ENCODE data around the gene PTGES.

Gene PTGES

DNA sequence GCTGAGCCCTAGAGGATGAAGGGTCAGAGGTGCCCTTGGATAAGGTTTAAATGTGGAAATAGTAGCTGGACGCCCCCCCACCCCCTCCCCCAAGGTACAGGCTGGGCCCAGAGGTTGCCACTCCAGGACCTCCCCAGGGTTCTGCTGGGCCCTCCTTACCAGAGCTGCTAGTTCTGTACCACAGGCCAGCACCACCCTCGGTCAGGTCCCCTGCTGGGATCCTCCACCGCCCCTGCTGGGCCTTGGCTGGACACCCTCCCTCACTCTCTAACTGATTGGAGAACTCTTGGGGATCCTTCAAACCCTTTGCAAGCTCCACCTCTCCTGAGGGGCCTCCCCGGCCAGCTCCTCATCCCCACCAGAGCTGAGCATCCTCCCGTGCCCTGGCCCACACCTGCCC is 34.9 kb downstream of the PTGES start:
- DNase-seq (ENCODE audit: low read depth), result no peak

- no peak for DNase-seq (ENCODE audit: low read depth)
Observed at GRCh38 chr9:129716091-129716490, 36.8 kb downstream of the PTGES start.

GRCh38 chr9:129714511-129715061 is 38.3 kb downstream of the PTGES start:
- no peak for DNase-seq (ENCODE audit: low read depth)

GRCh38 chr9:129713402-129713679 is 39.5 kb downstream of the PTGES start:
- no peak for DNase-seq (ENCODE audit: low read depth)

GRCh38 chr9:129712634-129713401 is 40.0 kb downstream of the PTGES start:
- DNase-seq (ENCODE audit: low read depth), result no peak

DNA sequence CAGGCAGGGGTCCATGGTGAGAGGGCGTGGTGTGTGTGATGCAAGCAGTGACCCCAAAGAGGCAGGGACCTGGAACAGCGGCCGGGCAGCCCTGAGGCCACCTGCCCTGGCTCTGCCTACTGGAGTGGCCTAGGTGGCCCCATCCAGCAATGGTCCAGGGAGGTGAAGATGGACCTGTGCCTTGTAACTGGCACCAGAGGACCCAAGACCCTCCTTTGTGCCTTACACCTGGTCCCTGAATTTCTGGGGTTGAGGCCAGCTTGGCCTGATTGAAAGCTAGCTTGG is 42.7 kb downstream of the PTGES start:
- no peak for DNase-seq (ENCODE audit: low read depth)

GRCh38 chr9:129709438-129710168 is 43.2 kb downstream of the PTGES start:
- DNase-seq (ENCODE audit: low read depth), result no peak

DNA sequence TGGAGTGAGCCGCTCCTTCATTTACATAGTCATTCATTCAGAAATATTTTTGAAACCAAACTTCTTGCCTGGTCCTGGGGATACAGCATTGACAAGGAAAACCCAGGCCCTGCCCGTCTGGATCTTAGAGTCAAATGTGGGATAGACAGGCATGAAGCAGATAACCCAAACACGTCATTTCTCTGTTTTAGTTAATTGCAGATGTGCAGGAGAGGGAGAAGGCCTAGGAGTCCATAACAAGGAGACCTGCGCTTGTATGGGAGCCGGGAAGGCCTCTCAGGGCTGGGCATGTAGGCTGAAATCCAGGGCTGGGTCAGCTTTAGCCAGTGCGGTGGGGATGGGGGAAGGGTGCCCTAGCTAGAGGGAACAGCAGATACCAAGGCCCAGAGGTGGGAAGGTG is 44.0 kb downstream of the PTGES start:
- no peak for DNase-seq (ENCODE audit: low read depth)

DNA sequence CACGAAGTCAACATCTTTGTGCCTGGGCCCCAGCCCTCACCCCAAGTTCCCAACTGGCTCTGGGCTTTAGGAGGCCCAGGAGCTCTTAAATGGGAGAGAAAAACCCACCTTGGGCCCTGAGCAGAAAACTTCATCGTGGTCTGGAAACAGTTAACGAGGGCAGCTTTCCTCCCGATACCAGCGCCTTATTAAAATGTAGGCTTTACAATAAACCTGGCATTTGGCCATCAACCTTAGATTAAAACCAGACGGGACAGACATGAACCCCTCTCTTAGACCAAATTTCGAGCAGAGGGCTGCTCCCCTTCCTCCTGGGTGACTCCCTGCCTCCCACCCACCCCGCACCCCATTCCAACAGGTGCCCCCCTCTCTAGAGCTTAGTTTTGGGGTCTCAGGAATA is 48.0 kb downstream of the PTGES start:
- no peak for DNase-seq (ENCODE audit: low read depth)

DNA sequence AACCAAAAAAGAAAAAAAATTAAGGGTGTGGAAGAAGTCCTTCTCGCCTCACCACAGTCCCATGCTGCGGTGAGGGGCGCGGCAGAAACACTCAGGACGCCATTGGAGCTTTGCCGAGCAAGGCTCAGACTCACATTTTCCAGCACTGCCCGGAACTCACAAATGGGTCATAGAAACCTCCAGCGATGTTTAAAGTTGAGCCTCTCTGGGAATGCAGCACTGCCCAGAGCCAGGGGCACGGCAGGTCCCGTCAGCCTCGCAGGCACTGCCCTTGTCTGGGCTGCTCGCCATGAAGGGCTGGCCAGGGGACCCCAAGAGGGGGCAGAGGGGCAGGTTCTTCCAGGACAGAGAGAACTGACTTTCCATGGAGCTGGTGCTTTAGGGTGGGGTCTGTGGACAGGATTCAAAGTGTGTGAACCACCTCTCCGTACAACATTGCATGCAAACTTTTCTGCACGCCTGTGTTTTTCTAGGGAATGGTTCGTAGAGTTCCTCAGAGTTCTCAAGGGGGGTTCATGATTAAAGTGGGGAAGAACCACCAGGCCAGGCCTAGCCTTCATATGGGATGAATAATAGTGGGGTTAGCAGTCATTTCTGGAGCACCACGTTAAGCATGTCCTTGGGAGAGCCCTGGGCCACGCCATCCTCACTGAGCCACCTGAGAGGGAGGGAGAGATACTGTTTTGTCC is 49.0 kb downstream of the PTGES start:
- DNase-seq (ENCODE audit: low read depth), result no peak

GRCh38 chr9:129702589-129703520 is 50.0 kb downstream of the PTGES start:
- no peak for DNase-seq (ENCODE audit: low read depth)

- DNase-seq (ENCODE audit: low read depth), result no peak
Observed at GRCh38 chr9:129701549-129701948, 51.3 kb downstream of the PTGES start.

- DNase-seq (ENCODE audit: low read depth), result no peak
Observed at GRCh38 chr9:129701054-129701453, 51.8 kb downstream of the PTGES start.

DNA sequence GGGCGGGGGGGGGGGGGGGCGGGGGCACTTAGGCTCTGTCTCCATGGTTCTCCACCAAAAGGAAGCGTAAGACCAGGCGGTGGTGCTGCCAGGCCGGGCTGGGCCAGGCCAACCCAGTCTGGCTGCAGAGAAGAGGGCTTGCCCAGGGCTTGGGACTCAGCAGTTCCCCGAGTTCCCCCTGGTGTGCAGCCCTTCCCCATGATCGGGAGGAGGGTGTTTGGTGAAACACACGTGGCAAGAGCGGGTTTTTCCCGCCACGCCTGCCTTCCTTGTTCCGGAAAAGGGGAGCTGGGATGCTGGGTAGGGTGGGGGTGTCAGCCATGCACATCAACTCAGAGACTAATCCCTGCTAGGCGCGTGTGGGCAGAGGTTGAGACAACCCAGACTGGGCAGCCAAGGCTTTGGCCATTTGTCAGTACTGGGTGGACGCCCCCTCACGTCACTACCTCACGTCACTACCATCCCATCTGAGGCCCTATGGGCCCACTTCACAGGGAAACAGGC is 54.5 kb downstream of the PTGES start:
- DNase-seq (ENCODE audit: low read depth), result no peak

DNA sequence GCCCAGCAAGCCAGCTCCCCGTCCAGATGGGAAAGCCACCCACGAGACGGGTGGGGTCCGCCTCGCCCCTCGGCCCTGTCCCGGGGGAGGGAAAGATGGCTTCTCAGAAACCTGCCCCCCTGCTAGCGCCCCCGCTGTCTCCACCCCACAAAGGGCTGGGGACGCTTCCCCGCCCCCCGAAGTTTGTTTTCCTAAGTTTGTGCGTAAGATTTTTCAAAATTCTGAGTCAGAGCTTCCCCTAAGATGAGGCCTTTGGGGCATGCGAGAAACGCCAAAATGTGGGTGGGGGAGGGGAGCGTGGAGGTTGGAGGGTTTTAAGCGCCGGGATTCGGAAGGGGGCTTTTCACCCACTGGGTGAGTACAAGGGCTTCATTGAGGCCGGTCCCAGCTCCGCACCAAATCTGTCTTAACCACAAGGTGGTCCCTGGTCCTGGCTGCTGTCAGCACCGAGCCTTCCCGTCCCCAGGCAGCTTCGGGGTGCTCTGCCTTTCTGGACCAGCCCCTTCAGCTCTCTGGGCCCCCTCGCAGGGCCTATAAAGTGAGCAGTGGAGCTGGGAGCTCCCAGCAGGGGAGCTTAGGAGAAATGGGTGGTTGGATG is 55.1 kb downstream of the PTGES start:
- DNase-seq (ENCODE audit: low read depth), result peak; percentile 70

GRCh38 chr9:129696944-129697655 is 55.7 kb downstream of the PTGES start:
- DNase-seq (ENCODE audit: low read depth), result no peak

DNA sequence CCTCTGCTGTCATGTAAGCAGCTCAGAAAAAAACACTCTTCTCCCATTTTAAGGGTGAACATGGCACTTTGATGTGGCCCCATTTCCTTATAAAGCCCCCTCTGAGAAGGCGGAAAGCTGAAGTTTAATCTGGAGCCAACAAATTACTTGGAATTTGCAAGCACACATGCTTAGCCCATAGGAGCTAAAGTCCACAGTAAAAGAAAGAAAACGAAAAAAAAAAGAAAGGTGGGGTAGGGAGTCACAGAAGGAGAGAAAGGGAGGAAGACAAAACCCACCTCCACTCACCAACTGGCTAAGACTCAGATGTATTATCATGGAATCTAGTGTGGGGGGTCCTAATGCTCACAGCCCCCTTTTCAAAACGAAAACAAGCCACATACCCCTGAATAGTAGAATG is 57.0 kb downstream of the PTGES start:
- DNase-seq (ENCODE audit: low read depth), result no peak

GRCh38 chr9:129694243-129694646 is 58.6 kb downstream of the PTGES start:
- no peak for DNase-seq (ENCODE audit: low read depth)

DNA sequence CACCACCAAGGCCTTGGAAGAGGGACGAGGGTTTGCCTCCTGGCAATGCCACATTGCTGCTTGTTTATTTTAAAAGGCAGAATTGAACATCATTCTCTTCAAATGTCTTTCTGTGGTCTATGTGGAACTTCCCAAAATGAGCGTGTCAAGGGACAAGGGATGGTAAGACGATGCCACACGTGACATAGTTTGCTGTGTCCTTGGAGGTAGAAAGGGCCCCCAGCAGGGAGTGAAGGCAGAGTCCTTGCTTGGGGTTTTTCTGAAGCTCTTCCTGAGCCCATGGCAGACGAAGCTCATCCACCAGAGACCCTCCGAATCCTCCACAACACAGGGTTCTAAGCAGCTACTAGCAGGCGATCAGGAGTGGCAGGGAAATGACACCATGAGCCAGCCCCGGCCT is 59.1 kb downstream of the PTGES start:
- no peak for DNase-seq (ENCODE audit: low read depth)

DNA sequence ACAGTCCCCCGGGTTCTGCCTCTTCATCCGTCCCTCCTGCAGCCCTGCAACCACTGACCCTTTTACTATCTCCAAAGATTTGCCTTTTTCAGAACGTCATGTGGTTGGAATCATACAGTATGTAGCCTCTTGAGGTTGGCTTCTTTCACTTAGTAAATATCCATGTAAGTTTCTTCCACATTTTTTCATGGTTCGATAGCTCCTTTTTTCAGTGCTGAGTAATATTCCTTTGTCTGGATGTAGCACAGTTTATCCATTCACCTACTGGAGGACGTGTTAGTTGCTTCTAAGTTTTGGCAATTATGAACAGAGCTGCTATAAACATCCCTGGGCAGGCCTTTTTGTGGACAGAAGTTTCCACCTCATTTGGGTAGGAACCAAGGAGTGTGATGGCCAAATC is 60.3 kb downstream of the PTGES start:
- DNase-seq (ENCODE audit: low read depth), result no peak

Data from fibroblast of the conjunctiva (primary cell).